ENCODE data around the gene USP16.
"Not testable (repeated sequence)": the region's sequence is repeated elsewhere in the genome, so short reads cannot be mapped to it uniquely, and the experiment has no call there.

USP16 gene

DNA sequence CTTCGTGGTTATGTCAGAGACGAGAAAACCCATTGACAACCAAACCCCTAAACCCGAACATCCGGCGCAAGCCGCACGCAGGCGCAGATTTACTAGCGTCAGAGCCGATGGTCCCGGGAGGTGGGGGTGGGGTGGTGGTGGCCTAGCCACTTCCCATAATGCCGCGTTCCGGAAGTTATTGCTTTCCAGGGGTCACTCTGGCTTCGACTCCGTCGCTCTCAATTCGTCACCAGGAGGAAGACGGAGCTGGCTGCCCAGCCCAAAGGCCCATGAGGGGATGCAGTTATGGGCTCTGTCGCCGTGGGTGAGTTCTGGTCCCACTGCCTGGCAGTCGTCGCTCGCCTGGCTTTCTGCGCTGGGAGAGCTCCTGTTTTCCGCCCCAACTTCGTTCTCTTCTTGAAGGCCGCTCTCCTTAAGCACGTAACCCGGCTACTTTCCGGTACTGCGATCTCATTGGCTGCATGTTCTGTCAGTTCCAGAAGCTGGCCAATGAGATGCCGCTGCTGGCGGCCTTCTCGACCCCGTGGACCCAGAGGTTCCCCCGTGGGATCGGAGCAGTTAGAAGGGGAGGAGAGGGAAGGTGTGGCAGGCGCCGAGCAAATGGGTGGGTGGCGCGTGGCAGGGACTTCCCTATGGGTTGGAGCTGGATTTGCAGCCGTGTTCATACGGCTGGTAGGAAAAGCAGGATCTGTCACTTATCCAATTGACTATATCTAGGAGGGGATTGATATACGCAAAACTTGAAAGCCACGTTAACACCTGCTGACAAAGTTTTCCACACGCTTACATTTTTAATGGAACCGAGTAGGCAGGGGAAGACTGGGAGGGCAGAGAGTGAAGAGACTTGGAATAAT lies at the start of gene USP16:
Gene USP16, plus strand, starts transcription at position 195 of the 854 bp plus-strand sequence. CDS start 3,246 bp downstream, outside the sequence.
- DNase-seq = peak; percentile 96

DNA sequence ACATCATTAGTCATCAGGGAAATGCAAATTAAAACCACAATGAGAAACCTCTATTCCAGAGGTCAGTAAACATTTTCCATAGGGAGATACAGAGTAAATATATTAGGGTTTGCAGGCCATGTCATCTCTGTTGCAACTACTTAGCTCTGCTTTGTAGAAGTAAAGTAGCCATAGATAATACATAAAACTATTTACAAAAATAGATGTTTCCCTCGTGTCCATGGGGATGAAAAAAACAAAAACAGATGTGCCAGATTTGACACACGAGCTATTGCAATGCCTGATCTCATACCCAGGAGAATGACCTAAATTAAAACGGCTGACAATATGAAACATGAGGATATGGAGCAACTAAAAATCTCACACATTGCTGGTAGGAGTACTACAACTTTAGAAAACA lies 49.1 kb upstream of the USP16 start:
- no peak for DNase-seq

DNA sequence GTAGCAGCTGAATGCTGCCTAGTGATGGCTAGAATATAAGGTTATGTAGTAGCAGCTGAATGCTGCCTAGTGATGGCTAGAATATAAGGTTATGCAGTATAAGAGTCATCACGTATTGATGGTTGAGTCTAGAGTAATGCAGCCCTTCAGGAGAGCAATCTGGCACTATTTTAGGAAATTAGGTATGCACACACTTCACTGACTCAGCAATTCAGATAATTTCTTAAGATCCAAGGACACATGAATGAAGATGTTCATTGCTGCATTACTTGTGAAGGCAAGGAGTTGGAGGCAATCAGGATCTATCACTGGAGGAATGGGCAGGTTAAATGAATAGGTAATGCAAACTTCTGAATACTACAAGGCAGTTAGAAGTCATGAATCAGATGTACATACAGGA lies 45.4 kb upstream of the USP16 start:
- DNase-seq = no peak

GRCh38 chr21:28982637-28983036 lies 41.8 kb upstream of the USP16 start:
- no peak for DNase-seq

DNA sequence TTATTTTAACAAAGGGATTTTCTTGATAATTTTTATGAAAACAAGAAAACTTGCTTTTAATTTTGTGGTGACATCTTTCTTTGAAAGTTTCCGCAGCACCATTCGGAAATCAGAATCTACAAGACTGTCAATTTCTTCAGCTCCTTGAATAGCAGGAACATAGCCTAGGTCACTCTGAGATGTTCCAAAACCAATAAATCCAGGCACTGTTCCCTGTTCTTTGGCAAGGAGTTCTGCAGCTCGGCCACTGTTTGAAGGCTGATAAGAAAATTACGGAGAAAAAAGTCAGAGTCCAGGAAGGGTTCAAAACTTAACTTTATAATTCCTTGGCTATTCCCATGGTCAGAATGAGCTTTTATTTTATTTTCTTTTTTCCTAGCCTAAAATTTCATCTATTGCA lies 37.8 kb upstream of the USP16 start:
- DNase-seq = no peak

DNA sequence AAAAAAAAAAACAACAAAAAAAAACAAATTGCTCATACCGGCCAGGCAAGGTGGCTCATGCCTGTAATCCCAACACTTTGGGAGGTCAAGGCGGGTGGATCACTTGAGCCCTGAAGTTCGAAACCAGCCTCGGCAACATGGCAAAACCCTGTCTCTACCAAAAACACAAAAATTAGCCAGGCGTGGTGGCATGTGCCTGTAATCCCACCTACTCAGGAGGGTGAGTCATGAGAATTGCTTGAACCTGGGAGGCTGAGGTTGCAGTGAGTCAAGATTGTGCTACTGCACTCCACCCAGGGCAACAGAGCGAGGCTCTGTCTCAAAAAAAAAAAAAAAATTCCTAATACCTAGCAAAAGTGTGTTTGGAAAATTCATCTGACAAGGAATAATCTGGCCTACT lies 36.3 kb upstream of the USP16 start:
- DNase-seq = not testable (repeated sequence)

- no peak for DNase-seq
Observed at GRCh38 chr21:28991861-28992525, 32.5 kb upstream of the USP16 start.

DNA sequence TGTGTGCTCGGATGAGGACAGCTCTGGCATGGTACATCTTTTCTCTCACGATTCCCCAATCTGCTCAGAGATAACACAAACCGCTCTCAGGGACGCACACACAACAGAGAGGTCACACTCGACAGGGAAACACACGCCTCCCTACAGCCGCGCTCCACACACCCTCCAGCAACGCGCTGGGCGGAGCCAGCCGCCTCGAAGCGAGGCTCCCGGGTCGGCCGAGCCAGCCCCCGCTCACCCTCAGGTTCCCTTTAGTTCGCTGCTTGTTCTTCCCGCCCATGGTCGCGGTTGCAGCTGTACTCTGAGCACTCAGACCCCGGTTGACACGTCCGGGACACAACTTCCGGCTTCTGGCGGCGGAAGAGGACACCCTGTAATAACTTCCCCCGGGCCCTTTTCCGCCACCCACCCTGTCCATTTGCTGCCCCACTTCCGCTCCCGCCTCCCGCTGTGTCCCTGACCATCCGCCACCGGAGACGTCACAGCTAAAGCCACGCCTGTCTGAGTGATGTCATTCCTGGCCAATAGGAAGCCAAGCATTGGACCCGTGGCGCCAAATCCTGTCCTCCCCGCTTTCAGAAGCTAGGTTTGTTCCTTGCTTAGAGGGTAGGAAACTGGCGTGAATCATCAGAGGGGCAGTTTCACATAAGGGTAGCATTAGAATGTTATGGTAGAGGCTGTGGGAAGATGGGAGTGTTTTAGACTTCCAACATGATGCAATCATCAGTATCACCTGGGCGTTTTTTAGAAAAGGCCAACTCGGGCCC lies 31.8 kb upstream of the USP16 start, which contains the start of gene LTN1:
Gene LTN1, minus strand, starts transcription at position 352 of the 767 bp plus-strand sequence. Its CDS starts 72 bp downstream, at position 280.
- DNase-seq = peak; percentile 98

DNA sequence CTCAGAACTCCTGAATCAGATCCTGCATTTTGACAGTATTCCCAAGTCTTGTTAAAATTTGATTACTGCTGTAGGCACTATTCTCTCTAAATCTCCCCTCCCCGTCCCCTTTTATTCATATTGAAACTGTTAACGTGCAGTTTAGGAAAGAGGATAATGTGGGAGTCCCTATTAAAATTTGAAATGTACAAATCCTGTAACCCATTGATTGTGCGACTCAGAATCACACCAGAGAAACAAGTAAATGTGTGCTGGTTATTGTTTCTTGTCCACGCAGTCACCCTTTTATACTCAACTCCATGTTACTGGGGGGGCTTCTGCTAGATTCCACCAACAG lies 31.2 kb upstream of the USP16 start:
- no peak for DNase-seq

DNA sequence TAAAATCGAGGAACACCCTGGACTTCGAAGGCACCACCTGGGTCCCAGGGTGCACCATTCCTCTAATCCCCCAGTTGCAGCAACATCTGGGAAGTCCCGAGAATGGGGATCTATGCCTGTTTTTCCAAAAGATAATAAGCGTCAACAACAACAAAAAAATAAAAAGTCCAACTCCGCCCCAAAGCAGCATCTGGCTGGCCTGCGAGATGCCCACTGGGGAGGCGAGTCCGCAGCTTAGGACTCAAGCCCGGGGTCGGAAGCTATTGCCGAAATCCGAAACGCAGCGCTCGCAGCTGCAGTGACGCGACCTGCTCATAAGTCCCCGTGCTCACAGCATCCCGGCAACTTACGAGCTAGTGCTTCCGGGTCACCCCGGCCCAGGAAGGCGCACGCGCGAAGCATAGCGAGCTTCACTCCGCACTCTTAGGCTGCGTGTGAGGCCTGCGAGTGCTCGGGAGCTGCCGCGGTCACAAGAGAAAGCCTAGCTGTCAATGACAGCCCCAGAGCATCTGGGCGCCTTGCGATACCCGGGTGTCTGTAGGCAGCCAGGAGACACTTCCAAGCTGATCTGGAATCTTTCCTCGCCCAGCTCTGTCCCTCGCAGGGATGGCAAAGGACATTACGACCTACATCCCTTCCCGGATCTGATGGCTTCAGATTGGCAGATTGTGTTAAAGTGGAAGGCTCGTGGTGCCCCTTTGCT lies 21.9 kb upstream of the USP16 start:
- peak; percentile 93 for DNase-seq

GRCh38 chr21:29005696-29006095 lies 18.8 kb upstream of the USP16 start:
- DNase-seq = no peak

DNA sequence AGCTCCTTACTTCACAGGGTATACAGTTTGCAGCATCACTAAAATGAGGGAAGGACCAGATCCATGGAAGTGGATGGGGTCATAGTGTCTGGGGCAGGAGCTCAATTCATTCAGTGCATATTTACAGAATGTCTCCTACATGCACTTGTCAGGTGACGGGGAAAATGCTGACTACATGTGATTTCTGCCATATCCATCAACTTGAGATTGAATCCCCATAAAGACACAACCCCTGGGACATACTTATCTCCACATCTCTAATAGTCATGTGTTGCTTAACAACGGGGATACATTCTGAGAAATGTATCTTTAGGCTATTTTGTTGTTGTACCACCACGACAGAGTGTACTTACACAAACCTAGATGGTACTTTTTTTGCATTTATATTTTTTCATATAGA lies 17.3 kb upstream of the USP16 start:
- DNase-seq = no peak

GRCh38 chr21:29007810-29008209 lies 16.7 kb upstream of the USP16 start:
- DNase-seq = no peak

DNA sequence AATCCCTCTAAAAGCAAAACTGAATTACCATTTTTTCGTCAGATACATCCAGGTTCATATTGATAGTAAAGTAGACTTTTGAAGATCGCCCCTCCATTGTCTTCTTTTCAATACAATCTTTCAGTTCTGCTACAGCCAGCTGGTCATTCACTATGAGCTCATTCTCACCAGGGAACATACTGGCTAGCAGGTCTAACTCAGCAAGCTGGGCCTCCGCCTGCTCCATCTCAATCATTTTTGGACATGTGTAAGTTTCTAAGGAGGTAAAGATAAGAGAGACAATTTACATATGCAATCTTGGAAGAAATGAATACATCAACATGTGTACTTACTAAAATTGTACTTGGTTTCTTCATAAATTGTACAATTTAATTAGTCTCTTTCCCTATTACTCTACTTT lies 16.1 kb upstream of the USP16 start:
- DNase-seq = no peak

- DNase-seq = not testable (repeated sequence)
Observed at GRCh38 chr21:29011236-29011635, 13.2 kb upstream of the USP16 start.

GRCh38 chr21:29017639-29018237 lies 6.7 kb upstream of the USP16 start:
- no peak for DNase-seq

GRCh38 chr21:29018540-29018939 lies 5.9 kb upstream of the USP16 start:
- DNase-seq = no peak

DNA sequence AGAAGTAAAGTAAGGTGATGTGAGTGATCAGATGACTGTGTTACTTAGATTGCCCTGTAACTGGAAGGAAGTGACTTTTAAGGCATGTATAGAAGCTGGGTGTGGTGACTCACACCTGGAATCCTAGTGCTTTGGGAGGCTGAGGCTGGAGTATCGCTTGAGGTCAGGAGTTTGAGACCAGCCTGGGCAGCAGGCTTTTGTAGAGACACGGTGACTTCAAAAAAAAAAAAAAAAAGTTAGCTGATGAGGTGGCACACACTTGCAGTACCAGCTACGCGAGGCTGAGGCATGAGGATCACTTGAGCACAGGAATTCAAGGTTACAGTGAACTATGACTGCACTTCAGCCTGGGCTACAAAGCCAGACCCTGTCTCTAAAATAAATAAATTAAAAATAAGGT lies 2.3 kb upstream of the USP16 start:
- no peak for DNase-seq

GRCh38 chr21:29025328-29025713 lies 853 bp downstream of the USP16 start:
- DNase-seq = no peak

DNA sequence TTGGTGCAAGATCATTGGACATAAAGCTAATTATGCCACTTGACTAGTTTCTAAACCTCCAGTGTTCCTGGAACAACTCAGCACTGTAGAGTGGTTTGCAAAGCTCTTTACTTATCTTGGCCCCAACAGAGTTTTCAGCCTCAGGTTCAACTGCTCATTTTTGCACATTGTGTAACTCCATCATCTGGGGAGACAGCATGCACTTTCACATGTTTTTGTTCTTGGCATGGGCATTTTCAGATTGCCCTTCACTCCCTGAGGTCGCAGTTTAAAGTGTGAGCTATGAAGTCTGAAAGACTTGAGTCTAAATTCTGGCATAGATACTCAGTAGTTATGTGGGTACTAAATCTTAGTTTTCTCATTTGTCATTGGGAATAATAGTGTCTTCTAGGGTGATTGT lies 5.1 kb downstream of the USP16 start:
- DNase-seq = no peak

GRCh38 chr21:29030909-29031308 lies 6.4 kb downstream of the USP16 start:
- no peak for DNase-seq

- no peak for DNase-seq
Observed at GRCh38 chr21:29033301-29033700, 8.8 kb downstream of the USP16 start.

- DNase-seq = no peak
Observed at GRCh38 chr21:29033871-29034270, 9.4 kb downstream of the USP16 start.

Measured in NCI-H446 treated with DMSO at 0.1 percent for 48 hours (cell line).